GM19438 (cell line): ENCODE data around the gene PCED1B.
"Not testable (repeated sequence)": the region's sequence is repeated elsewhere in the genome, so short reads cannot be mapped to it uniquely, and the experiment has no call there.

ENCODE experiments used
- ATAC-seq: cut with Tn5 transposase; IDR thresholded peaks from one replicate; pipeline ENCODE4 v1.9.1; 2021; ENCODE audit warnings: low read depth; ENCODE audit not compliant: unreplicated experiment

The PCED1B gene

DNA sequence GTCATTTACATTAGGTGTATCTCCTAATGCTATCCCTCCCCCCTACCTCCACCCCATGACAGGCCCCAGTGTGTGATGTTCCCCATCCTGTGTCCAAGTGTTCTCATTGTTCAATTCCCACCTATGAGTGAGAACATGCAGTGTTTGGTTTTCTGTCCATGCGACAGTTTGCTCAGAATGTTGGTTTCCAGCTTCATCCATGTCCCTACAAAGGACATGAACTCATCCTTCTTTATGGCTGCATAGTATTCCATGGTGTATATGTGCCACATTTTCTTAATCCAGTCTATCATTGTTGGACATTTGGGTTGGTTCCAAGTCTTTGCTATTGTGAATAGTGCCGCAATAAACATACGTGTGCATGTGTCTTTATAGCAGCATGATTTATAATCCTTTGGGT lies 37.9 kb downstream of the PCED1B start:
- ATAC-seq = not testable (repeated sequence)

DNA sequence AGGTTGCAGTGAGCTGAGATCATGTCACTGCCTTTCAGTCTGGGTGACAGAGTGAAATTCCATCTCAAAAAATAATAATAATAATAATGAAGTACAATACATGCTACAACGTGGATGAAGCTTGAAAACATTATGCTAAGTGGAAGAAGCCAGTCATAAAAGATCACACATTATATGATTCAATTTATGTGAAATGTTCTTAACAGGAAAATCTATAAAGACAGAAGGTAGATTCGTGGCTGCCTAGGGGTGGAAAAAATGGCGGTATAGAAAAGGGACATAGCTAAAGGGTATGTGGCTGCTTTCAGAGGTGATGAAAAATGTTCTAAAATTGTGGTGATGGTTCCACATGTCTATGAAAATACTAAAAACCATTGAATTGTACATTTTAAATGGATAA lies 41.3 kb downstream of the PCED1B start:
- no peak for ATAC-seq

DNA sequence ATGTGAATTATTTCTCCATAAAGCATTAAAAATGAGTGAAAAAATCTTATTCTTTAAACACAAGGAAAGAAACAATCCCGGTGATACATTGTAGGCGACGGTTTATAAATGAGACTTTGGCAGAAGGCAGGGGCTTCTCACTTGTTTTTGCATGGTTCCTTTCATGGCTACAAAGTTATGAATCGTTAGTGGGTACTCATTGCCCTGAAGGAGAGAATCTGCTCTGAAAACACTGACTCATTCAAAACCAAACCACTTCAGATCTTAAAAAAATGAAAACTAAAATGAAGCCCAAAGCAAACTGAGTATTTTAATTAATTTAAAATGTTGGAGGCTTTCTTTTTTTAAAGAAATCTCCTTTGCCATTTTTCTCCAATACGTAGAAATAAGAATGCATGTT lies 41.7 kb downstream of the PCED1B start:
- no peak for ATAC-seq

DNA sequence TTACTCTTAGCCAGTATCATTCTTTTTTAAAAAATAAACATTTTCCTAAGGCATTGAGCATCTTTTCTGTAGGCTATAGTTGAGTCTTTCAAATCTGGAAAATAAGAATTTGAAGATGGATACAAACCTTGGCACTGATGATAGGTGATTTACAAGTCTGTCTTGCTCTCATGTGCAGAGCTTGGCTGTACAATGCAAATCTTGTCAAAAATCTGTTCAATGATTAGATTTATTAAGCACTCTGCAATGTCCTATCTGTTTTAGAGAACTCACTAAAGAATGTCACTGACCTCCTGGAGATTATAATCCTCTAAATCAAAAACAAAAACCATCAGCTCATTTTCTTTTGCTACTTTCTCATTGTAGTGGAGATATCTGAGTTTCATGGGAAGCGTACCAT lies 43.2 kb downstream of the PCED1B start:
- no peak for ATAC-seq

DNA sequence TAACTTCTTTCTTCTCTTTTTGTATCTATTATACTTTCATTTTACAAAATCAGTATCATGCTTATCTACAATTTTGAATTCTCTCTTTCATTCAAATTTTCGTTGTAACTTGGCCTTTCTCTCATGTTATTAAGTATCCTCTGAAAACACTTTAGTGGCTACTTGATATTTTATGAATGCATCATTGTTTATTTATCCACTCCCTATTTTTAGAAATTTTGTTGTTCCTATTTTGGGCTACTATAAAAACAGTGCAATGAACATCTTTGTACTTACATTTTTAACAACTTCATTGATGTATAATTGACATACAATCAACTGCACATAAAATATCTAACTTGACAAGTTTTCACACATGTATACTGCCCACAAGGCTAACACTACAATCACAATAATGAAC lies 44.3 kb downstream of the PCED1B start:
- ATAC-seq = no peak

DNA sequence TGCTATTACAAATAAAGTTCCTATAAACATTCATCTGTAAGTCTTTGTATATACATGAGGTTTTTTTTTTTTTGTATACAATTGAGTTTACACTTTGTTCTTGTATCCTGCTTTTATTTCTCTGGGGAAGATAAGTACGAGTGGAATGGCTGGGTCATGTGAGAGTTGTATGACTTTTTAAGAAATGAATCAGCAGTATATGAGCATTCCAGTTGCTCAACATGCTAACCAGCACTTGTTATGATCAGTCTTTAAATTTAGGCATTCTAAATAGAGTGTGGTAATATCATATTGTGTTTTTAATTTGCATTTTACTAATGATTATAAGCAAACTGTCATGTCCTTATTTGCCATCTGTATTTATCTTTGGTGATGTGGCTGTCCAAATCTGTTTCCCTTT lies 45.0 kb downstream of the PCED1B start:
- ATAC-seq = no peak

DNA sequence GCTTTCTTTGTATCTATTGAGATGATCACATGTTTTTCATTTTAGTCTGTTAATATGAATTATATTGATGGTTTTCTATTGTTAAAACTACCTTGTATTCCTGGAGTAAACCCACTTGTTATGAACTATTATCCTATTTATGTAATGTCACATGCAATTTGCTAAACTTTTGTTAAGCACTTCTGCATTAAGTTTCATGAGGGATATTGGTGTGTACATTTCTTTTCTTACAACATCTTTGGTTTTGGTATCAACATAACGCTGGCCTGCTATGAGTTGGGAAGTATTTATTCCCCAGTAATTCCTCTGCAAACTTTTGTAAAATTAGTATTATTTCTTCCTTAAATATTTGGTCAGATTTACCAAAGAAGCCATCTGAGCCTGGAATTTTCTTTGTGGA lies 46.8 kb downstream of the PCED1B start:
- ATAC-seq = no peak

DNA sequence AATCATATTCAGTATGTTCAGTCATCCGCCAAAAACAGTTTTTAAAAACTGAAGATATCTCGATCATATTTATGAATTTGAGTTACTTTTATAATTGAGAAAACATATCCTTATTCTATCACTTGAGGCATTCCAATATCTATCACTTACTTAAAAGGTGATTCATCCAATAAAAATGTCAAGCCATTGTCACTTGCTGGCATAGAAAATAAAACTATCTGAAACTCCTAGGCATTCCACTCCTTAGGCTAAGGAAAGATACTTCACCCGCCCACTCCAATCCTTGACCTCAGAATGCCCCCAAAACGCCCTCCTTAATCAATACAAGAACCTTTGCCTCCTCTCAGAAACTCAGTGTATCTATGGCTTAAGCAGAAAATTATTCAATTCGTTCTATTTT lies 51.6 kb downstream of the PCED1B start:
- no peak for ATAC-seq

DNA sequence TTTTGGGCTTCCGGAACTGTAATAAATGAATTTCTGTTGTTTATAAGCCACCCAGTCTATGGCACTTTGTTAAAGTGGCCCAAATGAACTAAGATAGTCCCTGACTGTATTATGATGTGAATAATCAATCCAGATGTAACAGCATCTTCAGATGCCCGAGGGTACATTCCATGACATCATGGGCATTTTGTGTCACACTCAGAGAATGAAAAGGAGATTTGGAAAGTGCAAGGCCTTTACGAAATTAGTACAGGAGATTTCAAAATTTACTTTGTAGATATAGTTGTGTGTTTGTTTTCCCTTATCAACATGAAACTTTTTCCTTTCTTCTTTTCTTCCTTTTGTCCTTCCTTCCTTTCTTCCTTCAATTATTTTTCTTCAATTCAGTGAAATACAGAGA lies 54.6 kb downstream of the PCED1B start:
- no peak for ATAC-seq

DNA sequence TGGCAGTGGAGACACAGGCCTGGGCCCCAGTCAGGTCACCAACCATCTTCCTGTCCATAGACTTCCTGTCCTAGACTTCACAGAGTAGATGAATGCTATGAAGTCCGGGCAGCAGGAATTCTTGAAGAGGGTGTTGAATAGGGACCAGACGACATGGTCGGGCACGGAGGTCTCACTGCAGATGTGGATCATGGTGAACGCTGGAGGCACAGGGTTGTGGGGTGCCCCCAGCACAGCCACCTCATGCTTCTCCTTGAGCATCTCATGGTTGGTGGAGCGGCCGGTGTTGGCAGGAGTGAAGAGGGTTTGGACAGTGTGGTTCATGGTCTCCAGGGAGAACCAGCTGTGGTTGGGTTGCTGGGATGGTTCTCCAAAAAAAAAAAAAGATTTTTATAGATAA lies 56.2 kb downstream of the PCED1B start:
- ATAC-seq = no peak

DNA sequence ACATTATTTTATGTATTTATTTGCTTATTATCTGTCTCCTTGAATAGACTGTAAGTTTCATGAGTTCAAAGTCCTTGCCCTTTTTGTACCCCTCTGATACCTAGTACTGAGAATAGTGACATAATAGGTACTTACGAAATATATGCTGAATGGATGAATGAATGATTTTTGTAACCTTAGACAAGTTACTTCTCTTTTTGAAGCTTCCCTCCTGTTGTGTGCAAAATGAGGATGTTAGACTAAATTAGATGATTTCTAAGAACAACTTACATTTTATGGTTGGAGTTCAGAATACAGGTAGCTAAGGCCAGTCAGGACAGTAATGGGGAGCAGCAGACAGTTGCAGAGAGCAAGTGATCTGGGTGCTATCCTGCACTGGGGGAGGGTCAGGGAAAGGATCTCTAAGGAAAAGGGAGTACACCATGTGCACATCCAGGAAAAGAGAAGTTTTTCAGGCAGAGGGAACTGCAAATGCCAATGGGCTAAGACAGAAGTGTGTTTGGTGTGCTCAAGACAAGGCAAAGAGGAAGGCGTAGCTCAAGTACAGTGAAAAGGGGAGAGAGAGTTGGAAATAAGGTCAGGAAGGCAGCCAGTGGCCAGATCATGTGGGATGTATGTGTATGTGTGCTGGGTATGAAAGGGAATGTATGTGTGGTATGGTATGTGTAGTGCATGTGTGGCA lies 59.7 kb downstream of the PCED1B start:
- no peak for ATAC-seq

DNA sequence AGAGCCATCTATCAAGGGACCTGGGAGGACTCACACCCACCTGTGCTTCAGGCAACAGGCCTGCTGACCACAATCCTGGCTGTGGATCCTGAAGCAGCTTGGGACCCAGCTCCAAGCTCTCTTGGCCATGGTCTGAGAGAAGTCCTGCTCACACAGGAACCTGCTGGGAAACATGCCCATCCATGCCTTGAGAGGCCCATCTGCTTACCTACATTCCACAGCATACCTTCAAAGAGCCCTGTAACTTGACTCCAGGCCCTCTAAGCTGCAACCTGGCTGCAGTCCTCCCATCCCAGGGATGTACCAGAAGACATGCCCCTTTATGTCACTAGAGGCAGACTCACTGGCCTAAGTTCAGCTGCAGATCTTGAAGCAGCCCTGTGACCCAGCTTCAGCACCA lies 62.0 kb downstream of the PCED1B start:
- ATAC-seq = no peak

DNA sequence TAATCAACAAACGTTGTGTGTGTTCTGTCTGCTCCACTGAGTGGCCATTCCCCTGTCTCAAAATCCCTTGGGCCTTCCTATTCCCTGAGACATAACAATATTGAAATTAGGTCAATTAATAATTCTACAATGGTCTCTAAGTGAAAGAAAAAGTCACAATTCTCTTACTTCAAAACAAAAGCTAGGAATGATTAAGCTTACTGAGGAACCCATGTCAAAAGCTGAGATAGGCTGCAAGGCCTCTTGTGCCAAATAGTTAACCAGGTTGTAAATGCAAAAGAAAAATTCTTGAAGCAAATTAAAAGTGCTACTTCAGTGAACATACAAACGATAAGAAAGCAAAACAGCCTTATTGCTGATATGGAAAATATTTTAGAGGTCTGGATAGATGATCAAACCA lies 65.3 kb downstream of the PCED1B start:
- ATAC-seq = no peak

DNA sequence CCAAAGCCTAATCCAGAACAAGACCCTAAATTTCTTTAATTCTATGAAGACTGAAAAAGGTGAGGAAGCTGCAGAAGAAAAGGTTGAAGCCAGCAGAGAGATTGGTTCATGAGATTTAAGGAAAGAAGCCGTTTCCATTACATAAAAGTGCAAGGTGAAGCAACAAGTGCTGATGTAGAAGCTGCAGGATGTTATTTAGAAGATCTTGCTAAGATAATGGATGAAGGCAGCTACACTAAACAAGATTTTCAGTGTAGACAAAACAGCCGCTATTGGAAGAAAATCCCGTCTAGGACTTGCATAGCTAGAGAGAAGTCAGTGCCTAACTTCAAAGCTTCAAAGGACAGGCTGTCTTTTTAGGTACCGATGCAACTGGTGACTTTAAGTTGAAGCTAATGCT lies 65.8 kb downstream of the PCED1B start:
- ATAC-seq = no peak

DNA sequence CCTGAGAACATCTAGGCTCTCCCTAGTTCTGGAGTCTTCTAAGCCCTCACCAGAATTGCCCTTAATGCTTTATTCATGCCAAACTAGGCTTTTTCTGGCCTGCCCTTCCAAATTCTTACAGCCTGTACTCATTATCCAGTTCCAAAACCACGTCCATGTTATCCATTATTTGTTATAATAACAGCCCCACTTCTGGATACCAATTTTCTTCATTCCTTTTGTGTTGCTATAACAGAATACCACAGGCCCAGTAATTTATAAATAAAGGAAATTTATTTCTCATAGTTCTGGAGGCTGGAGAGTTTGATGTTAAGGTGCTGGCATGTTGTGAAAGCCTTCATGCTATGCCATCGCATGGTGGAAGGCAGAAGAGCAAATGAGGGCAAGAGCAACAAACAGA lies 68.3 kb downstream of the PCED1B start:
- ATAC-seq = no peak

DNA sequence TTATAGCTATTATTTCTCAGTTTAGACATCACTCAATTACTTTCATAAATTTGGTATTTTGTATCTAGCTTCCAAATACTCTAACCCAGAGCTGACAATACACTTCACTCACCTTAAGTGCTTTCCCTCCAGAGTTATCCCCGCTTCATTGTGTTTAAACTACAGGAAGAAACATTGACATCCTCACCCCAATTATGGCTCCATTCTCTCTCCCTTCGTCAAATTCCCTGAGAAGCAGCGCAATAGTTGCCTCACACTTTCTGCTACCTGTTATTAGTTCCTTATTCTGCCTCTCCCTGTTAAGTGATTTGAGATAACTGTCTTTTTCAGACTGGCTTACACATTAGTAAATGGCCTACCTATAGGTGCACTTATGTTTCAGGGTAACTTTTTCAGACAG lies 69.7 kb downstream of the PCED1B start:
- no peak for ATAC-seq

DNA sequence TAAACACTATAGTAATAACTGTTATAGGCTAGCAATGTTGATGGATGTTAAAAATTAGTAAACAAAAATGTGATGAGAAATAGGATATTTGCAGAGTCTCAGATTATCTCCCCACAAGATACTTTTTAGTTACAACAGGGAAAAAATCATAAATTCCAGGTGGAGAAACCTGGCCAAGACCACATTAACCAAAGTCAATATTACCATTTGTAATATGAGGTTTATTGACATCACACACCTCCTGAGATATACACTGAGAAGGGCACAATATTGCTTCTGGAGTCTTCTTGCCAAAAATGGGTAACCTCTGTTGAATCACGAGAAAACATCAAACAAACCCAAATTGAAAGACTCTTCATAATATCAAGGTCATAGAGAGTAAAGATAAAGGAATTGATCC lies 72.7 kb downstream of the PCED1B start:
- ATAC-seq = no peak

DNA sequence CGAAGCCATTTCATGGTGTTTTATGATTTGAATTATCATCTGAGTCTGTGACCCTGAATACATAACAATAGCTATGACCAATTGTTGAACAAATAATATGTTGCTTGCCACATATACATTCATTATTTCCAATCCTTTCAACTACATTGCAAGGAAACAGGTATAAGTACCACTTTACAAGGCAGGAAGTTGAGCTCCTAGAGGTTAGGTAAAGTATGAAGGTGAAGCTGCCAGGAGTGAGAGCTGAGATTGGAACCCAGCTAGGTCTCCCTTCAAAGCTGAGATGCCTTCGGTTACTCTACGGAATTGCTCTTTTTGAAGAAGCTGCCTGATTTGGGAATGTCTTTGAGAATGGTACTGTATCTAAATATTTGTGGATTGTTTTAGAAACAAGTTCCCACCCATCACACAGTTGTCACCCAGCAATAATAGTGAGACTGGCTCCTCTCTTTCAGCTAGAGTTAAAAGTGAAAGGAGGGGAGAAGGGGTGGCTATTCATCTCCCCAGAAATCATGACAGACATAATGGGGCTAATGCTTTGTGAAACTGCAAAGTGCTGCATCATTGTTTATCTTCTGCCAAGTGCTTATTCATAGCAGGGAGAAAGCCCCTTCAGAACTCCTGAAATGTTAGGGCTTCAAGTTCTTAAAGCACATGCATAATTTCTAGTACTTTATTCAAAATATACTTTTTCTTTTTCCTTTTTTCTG lies 76.2 kb downstream of the PCED1B start:
- no peak for ATAC-seq

DNA sequence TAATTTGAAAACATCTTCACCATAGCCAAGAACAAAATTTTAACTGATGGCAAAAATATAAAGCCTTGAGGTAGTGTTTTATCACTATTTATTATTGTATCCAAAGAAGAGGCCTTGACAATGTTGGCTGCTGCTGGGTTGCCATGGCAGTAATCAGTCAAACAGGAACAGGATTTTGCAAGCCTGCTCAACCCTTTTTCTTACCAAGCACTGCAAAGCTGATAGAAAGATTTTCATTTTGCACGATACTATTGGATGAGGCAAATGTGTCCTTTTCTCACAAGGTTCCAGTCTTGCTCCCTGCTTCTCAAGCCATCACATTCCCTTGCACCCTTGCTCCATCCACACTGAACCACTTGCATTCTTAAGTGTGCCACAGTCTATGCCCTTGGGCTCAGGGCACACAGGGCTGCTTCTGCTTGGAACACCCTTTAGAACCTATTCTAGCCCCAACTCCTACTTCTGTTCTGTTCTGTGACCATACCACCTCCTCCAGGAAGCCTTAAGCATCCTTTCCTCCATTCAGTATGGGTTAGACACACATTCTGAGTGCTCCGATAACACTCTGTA lies 76.8 kb downstream of the PCED1B start:
- no peak for ATAC-seq

DNA sequence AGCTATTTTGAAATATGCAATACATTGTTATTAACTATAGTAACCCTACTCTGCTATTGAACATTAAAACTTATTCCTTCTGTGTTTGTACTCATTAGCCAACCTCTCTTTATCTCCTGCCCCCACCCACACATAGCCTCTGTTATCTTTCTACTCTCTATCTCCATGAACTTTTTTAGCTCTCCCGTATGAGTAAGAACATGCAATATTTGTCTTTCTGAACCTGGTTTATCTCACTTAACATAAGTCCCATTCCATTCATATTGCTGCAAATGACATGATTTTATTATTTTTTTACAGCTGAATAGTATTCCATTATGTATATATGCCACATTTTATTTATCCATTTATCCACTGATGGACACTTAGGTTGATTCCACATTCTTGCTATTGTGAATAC lies 79.4 kb downstream of the PCED1B start:
- no peak for ATAC-seq

DNA sequence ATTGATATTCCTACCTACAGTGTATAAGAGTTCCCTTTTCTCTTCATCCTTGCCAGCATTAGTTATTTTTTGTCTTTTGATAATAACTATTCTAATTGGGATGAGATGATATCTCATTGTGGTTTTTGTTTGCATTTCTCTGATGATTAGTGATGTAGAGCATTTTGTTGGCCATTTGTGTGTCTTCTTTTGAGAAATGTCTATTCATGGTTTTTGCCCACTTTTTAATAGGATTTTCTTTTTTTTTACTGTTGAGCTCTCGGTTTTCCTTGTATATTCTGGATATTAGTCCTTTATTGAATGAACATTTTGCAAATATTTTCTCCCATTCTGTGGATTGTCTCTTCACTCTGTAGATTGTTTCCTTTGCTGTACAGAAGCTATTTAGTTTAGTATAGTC lies 79.9 kb downstream of the PCED1B start:
- no peak for ATAC-seq
